HUES48 (cell line): Measurements from ENCODE around the gene PNMT.

Experiments used
- H3K27ac ChIP-seq: one replicate; pipeline ENCODE4 v1.7.0; 2013; ENCODE audit warnings: low read depth, low read length, inconsistent platforms
- H3K27me3 ChIP-seq: 2 replicates; pipeline ENCODE4 v1.6.1; 2013; ENCODE audit warnings: mild to moderate bottlenecking, low read length; ENCODE audit not compliant: control insufficient read depth, insufficient read depth
- H3K36me3 ChIP-seq: 2 replicates; pipeline ENCODE4 v1.6.1; 2013; ENCODE audit warnings: low read length; ENCODE audit not compliant: control insufficient read depth, insufficient read depth
- H3K4me1 ChIP-seq: 2 replicates; pipeline ENCODE4 v1.6.1; 2013; ENCODE audit warnings: mild to moderate bottlenecking, low read length; ENCODE audit not compliant: control insufficient read depth, insufficient read depth
- H3K4me3 ChIP-seq: 2 replicates; pipeline ENCODE4 v1.5.1; 2013; ENCODE audit warnings: mild to moderate bottlenecking, low read depth, low read length
- H3K9ac ChIP-seq: 2 replicates; pipeline ENCODE4 v1.6.1; 2013; ENCODE audit warnings: mild to moderate bottlenecking, low read depth, low read length, moderate library complexity
- H3K9me3 ChIP-seq: 2 replicates; pipeline ENCODE4 v1.6.1; 2013; ENCODE audit warnings: low read length; ENCODE audit not compliant: control insufficient read depth, insufficient read depth

PNMT gene

GRCh38 chr17:39719563-39720355, 51.5 kb downstream of the PNMT start:
- H3K4me1 ChIP-seq, result no peaks in the 10 kb centered on the region

More at GRCh38 chr17:39719563-39720355, 51.5 kb downstream of the PNMT start:
- no peak overlapping the region for H3K9ac ChIP-seq
- no peaks in the 10 kb centered on the region for H3K9me3 ChIP-seq
- H3K27me3 ChIP-seq, result no peaks in the 10 kb centered on the region
- H3K4me3 ChIP-seq, result no peak overlapping the region
- peaks cover 96% of the 10 kb centered on the region for H3K36me3 ChIP-seq
- H3K27ac ChIP-seq, result no peak overlapping the region
